HUES48 (cell line): ENCODE measurements around the gene SPDYE3.
"Not testable (repeated sequence)": the region's sequence is repeated elsewhere in the genome, so short reads cannot be mapped to it uniquely, and the experiment has no call there.

Experiments used
- H3K27ac ChIP-seq: one replicate; pipeline ENCODE4 v1.7.0; 2013; ENCODE audit warnings: low read depth, low read length, inconsistent platforms
- H3K27me3 ChIP-seq: 2 replicates; pipeline ENCODE4 v1.6.1; 2013; ENCODE audit warnings: mild to moderate bottlenecking, low read length; ENCODE audit not compliant: control insufficient read depth, insufficient read depth
- H3K36me3 ChIP-seq: 2 replicates; pipeline ENCODE4 v1.6.1; 2013; ENCODE audit warnings: low read length; ENCODE audit not compliant: control insufficient read depth, insufficient read depth
- H3K4me1 ChIP-seq: 2 replicates; pipeline ENCODE4 v1.6.1; 2013; ENCODE audit warnings: mild to moderate bottlenecking, low read length; ENCODE audit not compliant: control insufficient read depth, insufficient read depth
- H3K4me3 ChIP-seq: 2 replicates; pipeline ENCODE4 v1.5.1; 2013; ENCODE audit warnings: mild to moderate bottlenecking, low read depth, low read length
- H3K9ac ChIP-seq: 2 replicates; pipeline ENCODE4 v1.6.1; 2013; ENCODE audit warnings: mild to moderate bottlenecking, low read depth, low read length, moderate library complexity
- H3K9me3 ChIP-seq: 2 replicates; pipeline ENCODE4 v1.6.1; 2013; ENCODE audit warnings: low read length; ENCODE audit not compliant: control insufficient read depth, insufficient read depth

The SPDYE3 gene

GRCh38 chr7:100352984-100353684, 45.6 kb downstream of the SPDYE3 start:
- H3K27ac ChIP-seq, result no peak overlapping the region
- no peaks in the 10 kb centered on the region for H3K4me1 ChIP-seq
- no peak overlapping the region for H3K4me3 ChIP-seq
- no peaks in the 10 kb centered on the region for H3K9me3 ChIP-seq
- H3K27me3 ChIP-seq, result no peaks in the 10 kb centered on the region
- no peak overlapping the region for H3K9ac ChIP-seq
- peaks cover 89% of the 10 kb centered on the region for H3K36me3 ChIP-seq

GRCh38 chr7:100353685-100354330, 46.3 kb downstream of the SPDYE3 start:
- Histone ChIP-seq H3K27me3 (no peaks in the 10 kb centered on the region), H3K4me3 (no peak overlapping the region), H3K9ac (no peak overlapping the region), H3K27ac (no peak overlapping the region), H3K4me1 (no peaks in the 10 kb centered on the region), H3K9me3 (no peaks in the 10 kb centered on the region), H3K36me3 (peaks cover 92% of the 10 kb centered on the region)

- Histone ChIP-seq H3K36me3 (peaks cover 89% of the 10 kb centered on the region), H3K27ac (no peak overlapping the region), H3K9ac (no peak overlapping the region)
These were observed 49.0 kb downstream of the SPDYE3 start for GRCh38 chr7:100356416-100357068.

GRCh38 chr7:100357131-100357561, 49.6 kb downstream of the SPDYE3 start:
- Histone ChIP-seq H3K27me3 (no peaks in the 10 kb centered on the region), H3K4me1 (no peaks in the 10 kb centered on the region), H3K4me3 (no peak overlapping the region), H3K27ac (no peak overlapping the region), H3K36me3 (peaks cover 92% of the 10 kb centered on the region), H3K9me3 (no peaks in the 10 kb centered on the region), H3K9ac (no peak overlapping the region)

More at GRCh38 chr7:100356416-100357068, 49.0 kb downstream of the SPDYE3 start:
- Histone ChIP-seq H3K27me3 (no peaks in the 10 kb centered on the region), H3K4me3 (no peak overlapping the region), H3K9me3 (no peaks in the 10 kb centered on the region), H3K4me1 (no peaks in the 10 kb centered on the region)

- Histone ChIP-seq H3K27me3 (no peaks in the 10 kb centered on the region), H3K9ac (no peak within 1 kb of the TSS), H3K27ac (no peak within 1 kb of the TSS), H3K4me3 (no peak within 1 kb of the TSS), H3K36me3 (peaks cover 95% of the 10 kb centered on the region), H3K4me1 (no peaks in the 10 kb centered on the region), H3K9me3 (no peaks in the 10 kb centered on the region)
These were observed 50.7 kb downstream of the SPDYE3 start, which contains the start of gene PILRB for GRCh38 chr7:100358027-100358856. TSS of gene PILRB (plus strand) at chr7:100358117. CDS start at chr7:100358303, 186 bp downstream.

- Histone ChIP-seq H3K9me3 (no peaks in the 10 kb centered on the region), H3K27ac (no peak overlapping the region), H3K9ac (no peak overlapping the region), H3K4me1 (no peaks in the 10 kb centered on the region), H3K36me3 (peaks cover 94% of the 10 kb centered on the region), H3K27me3 (no peaks in the 10 kb centered on the region), H3K4me3 (no peak overlapping the region)
These were observed 51.3 kb downstream of the SPDYE3 start for GRCh38 chr7:100358857-100359212.

- H3K9ac ChIP-seq, result no peak overlapping the region
- H3K4me1 ChIP-seq, result no peaks in the 10 kb centered on the region
- H3K9me3 ChIP-seq, result no peaks in the 10 kb centered on the region
- no peak overlapping the region for H3K4me3 ChIP-seq
- peaks cover 88% of the 10 kb centered on the region for H3K36me3 ChIP-seq
- no peak overlapping the region for H3K27ac ChIP-seq
- H3K27me3 ChIP-seq, result no peaks in the 10 kb centered on the region
These were observed 52.8 kb downstream of the SPDYE3 start for GRCh38 chr7:100360135-100360854.

GRCh38 chr7:100363098-100363497, 55.6 kb downstream of the SPDYE3 start:
- Histone ChIP-seq H3K9ac (no peak overlapping the region), H3K27ac (no peak overlapping the region), H3K27me3 (no peaks in the 10 kb centered on the region), H3K4me1 (no peaks in the 10 kb centered on the region), H3K9me3 (no peaks in the 10 kb centered on the region), H3K36me3 (peaks cover 60% of the 10 kb centered on the region), H3K4me3 (no peak overlapping the region)

GRCh38 chr7:100363797-100364196, 56.3 kb downstream of the SPDYE3 start:
- H3K9me3 ChIP-seq, H3K4me1 ChIP-seq, H3K27ac ChIP-seq, H3K27me3 ChIP-seq, H3K9ac ChIP-seq, H3K4me3 ChIP-seq: not testable (repeated sequence)
- H3K36me3 ChIP-seq, result peaks cover 59% of the 10 kb centered on the region

- Histone ChIP-seq H3K9ac (no peak overlapping the region), H3K27me3 (no peaks in the 10 kb centered on the region), H3K4me1 (no peaks in the 10 kb centered on the region), H3K36me3 (peaks cover 53% of the 10 kb centered on the region), H3K4me3 (no peak overlapping the region), H3K9me3 (no peaks in the 10 kb centered on the region), H3K27ac (no peak overlapping the region)
These were observed 57.0 kb downstream of the SPDYE3 start for GRCh38 chr7:100364480-100364879.
